ENCODE measurements around the gene NATD1.

DNA sequence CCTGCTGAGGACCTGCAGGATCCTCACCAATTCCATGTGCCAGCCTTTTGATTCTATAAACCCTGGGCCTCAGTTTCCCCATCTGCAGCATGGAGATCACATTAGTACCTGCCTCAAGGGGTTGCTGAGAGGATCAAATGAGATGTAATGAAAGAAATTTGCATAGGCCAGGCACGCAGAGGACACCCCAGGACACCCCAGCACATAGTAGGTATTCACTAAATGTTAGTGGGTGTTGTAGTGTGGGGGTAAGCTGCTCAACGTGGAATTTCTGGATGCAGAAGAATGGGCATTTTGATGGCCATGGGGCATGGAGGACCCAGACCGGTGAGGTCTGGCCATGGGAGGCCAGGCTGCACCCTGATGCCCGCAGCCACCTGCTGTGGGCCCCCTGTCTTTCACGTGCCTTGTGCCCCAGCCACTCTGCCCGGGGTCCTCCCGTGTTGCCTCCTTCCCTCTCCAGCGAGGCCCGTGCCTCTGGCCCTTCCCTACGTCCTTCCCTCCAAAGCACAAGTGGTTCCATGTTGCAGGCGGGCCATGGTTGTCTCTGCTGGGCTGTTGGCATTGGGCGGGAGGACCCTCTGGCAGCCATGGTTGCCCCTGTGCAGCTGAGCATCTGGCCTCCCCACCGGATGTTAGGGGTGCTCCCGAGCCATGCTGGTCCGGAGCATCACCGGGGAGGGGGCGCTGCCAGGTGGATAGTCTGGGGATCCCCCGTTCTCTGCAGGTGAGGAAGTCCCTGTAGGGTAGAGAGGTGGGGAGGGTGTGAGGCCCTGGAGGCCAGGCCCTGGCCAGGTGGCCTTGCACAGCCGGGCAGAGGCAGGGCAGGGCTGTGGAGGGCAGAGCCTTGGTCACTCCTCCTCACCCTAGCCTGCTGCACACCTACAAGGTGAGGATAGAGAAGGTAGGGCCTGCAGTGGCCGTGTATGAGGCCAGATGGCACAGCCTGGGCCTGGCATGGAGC, 39.9 kb upstream of the NATD1 start:
- TF ChIP-seq CTBP1 (IDR thresholded peaks at IDR 0.05; ENCODE audit: borderline replicate concordance) (no peak), BHLHE40 (IDR thresholded peaks at IDR 0.05; ENCODE audit: borderline replicate concordance) (no peak)

Data from HEK293T (cell line).